SU-DHL-6 (cell line): Measurements from ENCODE around the gene GPR176.

ENCODE experiments used
- H2AFZ ChIP-seq: fragments of 200-600 bp; sonication (generic); 2 replicates; pipeline ENCODE4 v1.6.1; 2014; ENCODE audit warnings: low read depth, mild to moderate bottlenecking, moderate library complexity, mixed read lengths, antibody characterized with exemption, low read length; ENCODE audit not compliant: severe bottlenecking
- H3F3A ChIP-seq: fragments of 200-600 bp; shearing (Covaris generic); 2 replicates; pipeline ENCODE4 v1.6.0; 2016; ENCODE audit warnings: antibody characterized with exemption, mild to moderate bottlenecking; ENCODE audit not compliant: insufficient read depth
- H3K27ac ChIP-seq: fragments of 200-600 bp; sonication (generic); 2 replicates; pipeline ENCODE4 v1.5.1; 2016; ENCODE audit warnings: low read depth, mild to moderate bottlenecking, low read length, moderate library complexity, mixed read lengths
- H3K27me3 ChIP-seq: fragments of 200-600 bp; sonication (generic), shearing (Covaris generic); 2 replicates; pipeline ENCODE4 v1.6.0; 2014; ENCODE audit warnings: mild to moderate bottlenecking, low read length
- H3K36me3 ChIP-seq: fragments of 200-600 bp; sonication (generic); 2 replicates; pipeline ENCODE4 v1.6.1; 2014; ENCODE audit warnings: mild to moderate bottlenecking, low read length, mixed read lengths
- H3K4me2 ChIP-seq: fragments of 300-600, 200-600 bp; shearing (Covaris generic), sonication (generic); 2 replicates; pipeline ENCODE4 v1.6.0; 2014; ENCODE audit warnings: low read length, low read depth, mild to moderate bottlenecking; ENCODE audit not compliant: poor library complexity, severe bottlenecking
- H3K4me3 ChIP-seq: fragments of 200-600 bp; sonication (generic); 2 replicates; pipeline ENCODE4 v1.5.1; 2014; ENCODE audit warnings: antibody characterized with exemption, low read length, mild to moderate bottlenecking, mixed read lengths; ENCODE audit not compliant: insufficient read depth, poor library complexity, severe bottlenecking
- H3K79me2 ChIP-seq: fragments of 200-600 bp; sonication (generic); 2 replicates; pipeline ENCODE4 v1.6.1; 2014; ENCODE audit warnings: mild to moderate bottlenecking, low read length, moderate library complexity; ENCODE audit not compliant: insufficient read depth
- H3K9ac ChIP-seq: fragments of 200-600 bp; sonication (generic); 2 replicates; pipeline ENCODE4 v1.7.0; 2014; ENCODE audit warnings: mild to moderate bottlenecking, low read length
- H3K9me2 ChIP-seq: fragments of 200-600 bp; sonication (generic); replicated peaks from 2 replicates; pipeline ENCODE4 v1.6.1; 2014; ENCODE audit warnings: low read length; ENCODE audit not compliant: insufficient read depth
- H3K9me3 ChIP-seq: fragments of 200-600 bp; sonication (generic); 2 replicates; pipeline ENCODE4 v1.6.1; 2014; ENCODE audit warnings: low read length, mixed read lengths; ENCODE audit not compliant: insufficient read depth
- H4K20me1 ChIP-seq: fragments of 200-600 bp; sonication (generic); 2 replicates; pipeline ENCODE4 v1.6.1; 2014; ENCODE audit warnings: low read depth, mild to moderate bottlenecking, antibody characterized with exemption, low read length, moderate library complexity, mixed read lengths
- CTCF ChIP-seq: fragments of 200-600 bp; sonication (generic); IDR thresholded peaks from one replicate; pipeline ENCODE4 v1.5.1; 2017; ENCODE audit warnings: antibody characterized with exemption, mild to moderate bottlenecking, low read length, moderate library complexity; ENCODE audit not compliant: insufficient read depth, poor library complexity, severe bottlenecking
- EZH2phosphoT487 ChIP-seq: fragments of 200-600 bp; sonication (generic), shearing (Covaris generic); conservative IDR thresholded peaks from 2 replicates; pipeline ENCODE4 v1.6.1; 2018; ENCODE audit warnings: mild to moderate bottlenecking, antibody characterized with exemption, low read length, moderate library complexity, mixed read lengths

Gene GPR176

GRCh38 chr15:39820050-39820602, 99.9 kb downstream of the GPR176 start:
- no peaks in the 10 kb centered on the region for H3K9me3 ChIP-seq
- H3K4me3 ChIP-seq = no peak overlapping the region
- no peak overlapping the region for H3K4me2 ChIP-seq
- no peaks in the 10 kb centered on the region for H3K27me3 ChIP-seq
- no peaks in the 10 kb centered on the region for H4K20me1 ChIP-seq
- no peak overlapping the region for H3K9ac ChIP-seq
- no peaks in the 10 kb centered on the region for H3K36me3 ChIP-seq
- no peak overlapping the region for H3K27ac ChIP-seq
- no peaks in the 10 kb centered on the region for H3K9me2 ChIP-seq
- TF ChIP-seq CTCF (no peak), EZH2phosphoT487 (no peak)
- H3F3A ChIP-seq = no peaks in the 10 kb centered on the region
- H3K79me2 ChIP-seq = no peaks in the 10 kb centered on the region
- no peak overlapping the region for H2AFZ ChIP-seq

- no peaks in the 10 kb centered on the region for H3K9me3 ChIP-seq
- H3K4me3 ChIP-seq = no peak overlapping the region
- H3K9ac ChIP-seq = no peak overlapping the region
- TF ChIP-seq EZH2phosphoT487 = no peak
- TF ChIP-seq CTCF = no peak
- H2AFZ ChIP-seq = no peak overlapping the region
- H3K9me2 ChIP-seq = no peaks in the 10 kb centered on the region
- H3K27ac ChIP-seq = no peak overlapping the region
- no peaks in the 10 kb centered on the region for H4K20me1 ChIP-seq
- no peaks in the 10 kb centered on the region for H3F3A ChIP-seq
- H3K79me2 ChIP-seq = no peaks in the 10 kb centered on the region
- no peaks in the 10 kb centered on the region for H3K27me3 ChIP-seq
- H3K4me2 ChIP-seq = no peak overlapping the region
- no peaks in the 10 kb centered on the region for H3K36me3 ChIP-seq
Observed at GRCh38 chr15:39819533-39819932, 100.5 kb downstream of the GPR176 start.

GRCh38 chr15:39817892-39818291, 102.2 kb downstream of the GPR176 start:
- Histone ChIP-seq H3K9ac (no peak overlapping the region), H3K36me3 (no peaks in the 10 kb centered on the region), H3K9me2 (no peaks in the 10 kb centered on the region), H3K4me2 (no peak overlapping the region), H3F3A (no peaks in the 10 kb centered on the region), H3K9me3 (no peaks in the 10 kb centered on the region), H3K27ac (no peak overlapping the region), H4K20me1 (no peaks in the 10 kb centered on the region), H3K4me3 (no peak overlapping the region), H3K27me3 (no peaks in the 10 kb centered on the region), H3K79me2 (no peaks in the 10 kb centered on the region), H2AFZ (no peak overlapping the region)
- TF ChIP-seq CTCF (no peak), EZH2phosphoT487 (no peak)
